GM23338 (cell line): Measurements from ENCODE around the gene CCDC170. TPM values are rescaled to one million over a fixed set of nuclear protein-coding genes. Genes with fewer than 3 reads are reported as not detected.

Experiments used
- ATAC-seq: fragments of 200-7000 bp; cut with Tn5 transposase; 3 replicates; pipeline ENCODE4 v1.9.1; 2020
- DNase-seq: peaks from one replicate; pipeline ENCODE4 v3.0.0-alpha.2; 2015; ENCODE audit warnings: low spot score
- H2AFZ ChIP-seq: fragments of 200-600 bp; sonication (generic); 2 replicates; pipeline ENCODE4 v1.8.0; 2016; ENCODE audit warnings: antibody characterized with exemption, mild to moderate bottlenecking, moderate library complexity
- H3F3A ChIP-seq: fragments of 200-600 bp; sonication (generic); replicated peaks from 2 replicates; pipeline ENCODE4 v1.8.0; 2017; ENCODE audit warnings: antibody characterized with exemption, mixed run types, low read depth
- H3K27ac ChIP-seq: fragments of 200-600 bp; sonication (generic); 2 replicates; pipeline ENCODE4 v1.6.1; 2016; ENCODE audit warnings: low read depth
- H3K27me3 ChIP-seq: fragments of 200-600 bp; sonication (generic); 2 replicates; pipeline ENCODE4 v1.8.0; 2016; ENCODE audit warnings: mild to moderate bottlenecking, mixed run types, moderate library complexity; ENCODE audit not compliant: insufficient read depth
- H3K36me3 ChIP-seq: fragments of 200-600 bp; sonication (generic); 2 replicates; pipeline ENCODE4 v1.8.0; 2016; ENCODE audit warnings: mild to moderate bottlenecking; ENCODE audit not compliant: insufficient read depth
- H3K4me1 ChIP-seq: fragments of 200-600 bp; sonication (generic); 2 replicates; pipeline ENCODE4 v1.8.0; 2016; ENCODE audit warnings: mild to moderate bottlenecking, moderate library complexity; ENCODE audit not compliant: insufficient read depth
- H3K4me2 ChIP-seq: fragments of 200-600 bp; sonication (generic); 2 replicates; pipeline ENCODE4 v1.7.1; 2017; ENCODE audit warnings: mixed run types
- H3K4me3 ChIP-seq: fragments of 200-600 bp; sonication (generic); 2 replicates; pipeline ENCODE4 v1.6.1; 2016; ENCODE audit warnings: mixed run types
- H3K79me2 ChIP-seq: fragments of 200-600 bp; sonication (generic); replicated peaks from 2 replicates; pipeline ENCODE4 v1.8.0; 2017; ENCODE audit warnings: mild to moderate bottlenecking; ENCODE audit not compliant: insufficient read depth
- H3K9me2 ChIP-seq: fragments of 200-600 bp; sonication (generic); 2 replicates; pipeline ENCODE4 v1.8.0; 2017; ENCODE audit not compliant: insufficient read depth
- H4K20me1 ChIP-seq: fragments of 200-600 bp; sonication (generic); replicated peaks from 2 replicates; pipeline ENCODE4 v1.8.0; 2017; ENCODE audit warnings: mild to moderate bottlenecking; ENCODE audit not compliant: insufficient read depth
- H3K27ac Mint-ChIP-seq: 2 replicates; pipeline ENCODE4 v1.8.0; 2020; ENCODE audit warnings: inconsistent platforms, mild to moderate bottlenecking, moderate library complexity, mixed read lengths
- H3K27me3 Mint-ChIP-seq: 3 replicates; pipeline ENCODE4 v1.8.0; 2022; ENCODE audit warnings: low read depth, mild to moderate bottlenecking, moderate library complexity, mixed read lengths, inconsistent platforms; ENCODE audit not compliant: insufficient read depth, poor library complexity
- H3K36me3 Mint-ChIP-seq: 3 replicates; pipeline ENCODE4 v1.8.0; 2021; ENCODE audit warnings: low read depth, mild to moderate bottlenecking, inconsistent platforms, moderate library complexity, mixed read lengths
- H3K4me1 Mint-ChIP-seq: 3 replicates; pipeline ENCODE4 v1.8.0; 2020; ENCODE audit warnings: mild to moderate bottlenecking, inconsistent platforms, mixed read lengths
- H3K4me3 Mint-ChIP-seq: 3 replicates; pipeline ENCODE4 v1.8.0; 2021; ENCODE audit warnings: moderate library complexity, mild to moderate bottlenecking, inconsistent platforms, mixed read lengths
- H3K9me3 Mint-ChIP-seq: 3 replicates; pipeline ENCODE4 v1.8.0; 2020; ENCODE audit warnings: moderate library complexity, mild to moderate bottlenecking, inconsistent platforms, mixed read lengths
- CREB1 ChIP-seq: fragments of 250-450 bp; sonication (Bioruptor Pico); IDR thresholded peaks from 2 replicates; pipeline ENCODE4 v1.5.0; 2020; ENCODE audit warnings: low read depth, mild to moderate bottlenecking, moderate library complexity
- CTCF ChIP-seq, 2 experiments: fragments of 200-600 bp in 1 of 2; sonication (generic) in 1 of 2; conservative IDR thresholded peaks; 2 replicates each; pipeline versions ENCODE4 v1.5.1 to v1.6.1; 2016 to 2017; ENCODE audit warnings: antibody characterized with exemption in 2 of 2, low read depth in 2 of 2, mild to moderate bottlenecking in 2 of 2, moderate library complexity in 1 of 2
- EZH2 ChIP-seq: fragments of 200-600 bp; sonication (generic); IDR thresholded peaks from one replicate; pipeline ENCODE4 v1.8.0; 2017; ENCODE audit warnings: antibody characterized with exemption, mild to moderate bottlenecking, low read depth; ENCODE audit not compliant: unreplicated experiment
- EZH2phosphoT487 ChIP-seq: fragments of 200-600 bp; sonication (generic); IDR thresholded peaks from one replicate; pipeline ENCODE4 v1.8.1; 2018; ENCODE audit warnings: antibody characterized with exemption; ENCODE audit not compliant: unreplicated experiment
- JUNB ChIP-seq: IDR thresholded peaks from one replicate; pipeline ENCODE4 v1.6.1; 2016; ENCODE audit warnings: antibody characterized with exemption; ENCODE audit not compliant: unreplicated experiment
- NANOG ChIP-seq: IDR thresholded peaks from 2 replicates; pipeline ENCODE4 v1.6.1; 2016; ENCODE audit warnings: antibody characterized with exemption, borderline replicate concordance
- POLR2AphosphoS5 ChIP-seq: IDR thresholded peaks from 2 replicates; pipeline ENCODE4 v1.6.1; 2016; ENCODE audit warnings: antibody characterized with exemption, low read depth
- STAT1 ChIP-seq: IDR thresholded peaks from one replicate; pipeline ENCODE4 v1.6.1; 2016; ENCODE audit warnings: antibody characterized with exemption; ENCODE audit not compliant: unreplicated experiment
- ZNF114 ChIP-seq: fragments of 250-450 bp; sonication (Bioruptor Pico); IDR thresholded peaks from 2 replicates; pipeline ENCODE4 v1.5.0; 2020; ENCODE audit warnings: mild to moderate bottlenecking, moderate library complexity
- ZNF331 ChIP-seq: fragments of 250-450 bp; sonication (Bioruptor Pico); IDR thresholded peaks from 2 replicates; pipeline ENCODE4 v1.5.0; 2020; ENCODE audit warnings: low read depth, mild to moderate bottlenecking, moderate library complexity
- polyA plus RNA-seq: library from polyadenylated mRNA; unstranded; fragments of >200 nt; fragmentation: Nextera tagmentation; extraction: Ambion mirVana; gene quantifications from 2 replicates; pipeline ENCODE4 v1.2.1, GENCODE V29; 2016
- total RNA-seq: library from RNA; depleted of rRNA; stranded (reverse); fragments of >200 nt; shearing (Covaris generic); gene quantifications from 2 replicates; pipeline ENCODE4 v1.2.3, GENCODE V29; 2014
- TF ChIP-seq, protein P1 (sequence below): fragments of 250-450 bp; sonication (Bioruptor Pico); IDR thresholded peaks from 2 replicates; pipeline ENCODE4 v1.5.0; 2020; ENCODE audit warnings: mild to moderate bottlenecking, moderate library complexity
- TF ChIP-seq, protein P2 (sequence below): IDR thresholded peaks from 2 replicates; pipeline ENCODE4 v1.6.1; 2016; ENCODE audit warnings: antibody characterized with exemption
- TF ChIP-seq, protein P3 (sequence below): IDR thresholded peaks from one replicate; pipeline ENCODE4 v1.6.1; 2018; ENCODE audit warnings: antibody characterized with exemption; ENCODE audit not compliant: unreplicated experiment

The CCDC170 gene
- total and polyA plus RNA-seq, 2 experiments from 2014 or later = 0.18 TPM; not detected in 1

- Mint-ChIP-seq H3K9me3 (no peaks in the 10 kb centered on the region; the same call in 1 of the 3 replicates), H3K36me3 (peaks cover 5% of the 10 kb centered on the region; the same call in 1 of the 3 replicates), H3K4me3 (no peak overlapping the region), H3K27ac (no peak overlapping the region), H3K27me3 (peaks cover 2% of the 10 kb centered on the region), H3K4me1 (peaks cover 38% of the 10 kb centered on the region)
- no peak for ATAC-seq
- peaks cover 29% of the 10 kb centered on the region for H3K4me1 ChIP-seq
- no peak for DNase-seq
- TF ChIP-seq CTCF (conservative IDR thresholded peaks at IDR 0.05; ENCODE audit: low read depth in 2 of 2) (no peak), ZNF331 (CRISPR knock-in tag) (no peak), POLR2AphosphoS5 (no peak), CREB1 (CRISPR knock-in tag) (no peak), STAT1 (no peak), EZH2 (no peak), NANOG (no peak), JUNB (no peak), ZNF114 (CRISPR knock-in tag) (no peak), EZH2phosphoT487 (no peak)
- TF ChIP-seq, protein P1, sequence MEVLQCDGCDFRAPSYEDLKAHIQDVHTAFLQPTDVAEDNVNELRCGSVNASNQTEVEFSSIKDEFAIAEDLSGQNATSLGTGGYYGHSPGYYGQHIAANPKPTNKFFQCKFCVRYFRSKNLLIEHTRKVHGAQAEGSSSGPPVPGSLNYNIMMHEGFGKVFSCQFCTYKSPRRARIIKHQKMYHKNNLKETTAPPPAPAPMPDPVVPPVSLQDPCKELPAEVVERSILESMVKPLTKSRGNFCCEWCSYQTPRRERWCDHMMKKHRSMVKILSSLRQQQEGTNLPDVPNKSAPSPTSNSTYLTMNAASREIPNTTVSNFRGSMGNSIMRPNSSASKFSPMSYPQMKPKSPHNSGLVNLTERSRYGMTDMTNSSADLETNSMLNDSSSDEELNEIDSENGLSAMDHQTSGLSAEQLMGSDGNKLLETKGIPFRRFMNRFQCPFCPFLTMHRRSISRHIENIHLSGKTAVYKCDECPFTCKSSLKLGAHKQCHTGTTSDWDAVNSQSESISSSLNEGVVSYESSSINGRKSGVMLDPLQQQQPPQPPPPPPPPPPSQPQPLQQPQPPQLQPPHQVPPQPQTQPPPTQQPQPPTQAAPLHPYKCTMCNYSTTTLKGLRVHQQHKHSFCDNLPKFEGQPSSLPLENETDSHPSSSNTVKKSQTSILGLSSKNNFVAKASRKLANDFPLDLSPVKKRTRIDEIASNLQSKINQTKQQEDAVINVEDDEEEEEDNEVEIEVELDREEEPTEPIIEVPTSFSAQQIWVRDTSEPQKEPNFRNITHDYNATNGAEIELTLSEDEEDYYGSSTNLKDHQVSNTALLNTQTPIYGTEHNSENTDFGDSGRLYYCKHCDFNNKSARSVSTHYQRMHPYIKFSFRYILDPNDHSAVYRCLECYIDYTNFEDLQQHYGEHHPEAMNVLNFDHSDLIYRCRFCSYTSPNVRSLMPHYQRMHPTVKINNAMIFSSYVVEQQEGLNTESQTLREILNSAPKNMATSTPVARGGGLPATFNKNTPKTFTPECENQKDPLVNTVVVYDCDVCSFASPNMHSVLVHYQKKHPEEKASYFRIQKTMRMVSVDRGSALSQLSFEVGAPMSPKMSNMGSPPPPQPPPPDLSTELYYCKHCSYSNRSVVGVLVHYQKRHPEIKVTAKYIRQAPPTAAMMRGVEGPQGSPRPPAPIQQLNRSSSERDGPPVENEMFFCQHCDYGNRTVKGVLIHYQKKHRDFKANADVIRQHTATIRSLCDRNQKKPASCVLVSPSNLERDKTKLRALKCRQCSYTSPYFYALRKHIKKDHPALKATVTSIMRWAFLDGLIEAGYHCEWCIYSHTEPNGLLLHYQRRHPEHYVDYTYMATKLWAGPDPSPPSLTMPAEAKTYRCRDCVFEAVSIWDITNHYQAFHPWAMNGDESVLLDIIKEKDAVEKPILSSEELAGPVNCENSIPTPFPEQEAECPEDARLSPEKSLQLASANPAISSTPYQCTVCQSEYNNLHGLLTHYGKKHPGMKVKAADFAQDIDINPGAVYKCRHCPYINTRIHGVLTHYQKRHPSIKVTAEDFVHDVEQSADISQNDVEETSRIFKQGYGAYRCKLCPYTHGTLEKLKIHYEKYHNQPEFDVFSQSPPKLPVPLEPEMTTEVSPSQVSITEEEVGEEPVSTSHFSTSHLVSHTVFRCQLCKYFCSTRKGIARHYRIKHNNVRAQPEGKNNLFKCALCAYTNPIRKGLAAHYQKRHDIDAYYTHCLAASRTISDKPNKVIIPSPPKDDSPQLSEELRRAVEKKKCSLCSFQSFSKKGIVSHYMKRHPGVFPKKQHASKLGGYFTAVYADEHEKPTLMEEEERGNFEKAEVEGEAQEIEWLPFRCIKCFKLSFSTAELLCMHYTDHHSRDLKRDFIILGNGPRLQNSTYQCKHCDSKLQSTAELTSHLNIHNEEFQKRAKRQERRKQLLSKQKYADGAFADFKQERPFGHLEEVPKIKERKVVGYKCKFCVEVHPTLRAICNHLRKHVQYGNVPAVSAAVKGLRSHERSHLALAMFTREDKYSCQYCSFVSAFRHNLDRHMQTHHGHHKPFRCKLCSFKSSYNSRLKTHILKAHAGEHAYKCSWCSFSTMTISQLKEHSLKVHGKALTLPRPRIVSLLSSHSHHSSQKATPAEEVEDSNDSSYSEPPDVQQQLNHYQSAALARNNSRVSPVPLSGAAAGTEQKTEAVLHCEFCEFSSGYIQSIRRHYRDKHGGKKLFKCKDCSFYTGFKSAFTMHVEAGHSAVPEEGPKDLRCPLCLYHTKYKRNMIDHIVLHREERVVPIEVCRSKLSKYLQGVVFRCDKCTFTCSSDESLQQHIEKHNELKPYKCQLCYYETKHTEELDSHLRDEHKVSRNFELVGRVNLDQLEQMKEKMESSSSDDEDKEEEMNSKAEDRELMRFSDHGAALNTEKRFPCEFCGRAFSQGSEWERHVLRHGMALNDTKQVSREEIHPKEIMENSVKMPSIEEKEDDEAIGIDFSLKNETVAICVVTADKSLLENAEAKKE (CRISPR knock-in tag) = no peak
- TF ChIP-seq, protein P2, sequence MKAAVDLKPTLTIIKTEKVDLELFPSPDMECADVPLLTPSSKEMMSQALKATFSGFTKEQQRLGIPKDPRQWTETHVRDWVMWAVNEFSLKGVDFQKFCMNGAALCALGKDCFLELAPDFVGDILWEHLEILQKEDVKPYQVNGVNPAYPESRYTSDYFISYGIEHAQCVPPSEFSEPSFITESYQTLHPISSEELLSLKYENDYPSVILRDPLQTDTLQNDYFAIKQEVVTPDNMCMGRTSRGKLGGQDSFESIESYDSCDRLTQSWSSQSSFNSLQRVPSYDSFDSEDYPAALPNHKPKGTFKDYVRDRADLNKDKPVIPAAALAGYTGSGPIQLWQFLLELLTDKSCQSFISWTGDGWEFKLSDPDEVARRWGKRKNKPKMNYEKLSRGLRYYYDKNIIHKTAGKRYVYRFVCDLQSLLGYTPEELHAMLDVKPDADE = no peak
- TF ChIP-seq, protein P3, sequence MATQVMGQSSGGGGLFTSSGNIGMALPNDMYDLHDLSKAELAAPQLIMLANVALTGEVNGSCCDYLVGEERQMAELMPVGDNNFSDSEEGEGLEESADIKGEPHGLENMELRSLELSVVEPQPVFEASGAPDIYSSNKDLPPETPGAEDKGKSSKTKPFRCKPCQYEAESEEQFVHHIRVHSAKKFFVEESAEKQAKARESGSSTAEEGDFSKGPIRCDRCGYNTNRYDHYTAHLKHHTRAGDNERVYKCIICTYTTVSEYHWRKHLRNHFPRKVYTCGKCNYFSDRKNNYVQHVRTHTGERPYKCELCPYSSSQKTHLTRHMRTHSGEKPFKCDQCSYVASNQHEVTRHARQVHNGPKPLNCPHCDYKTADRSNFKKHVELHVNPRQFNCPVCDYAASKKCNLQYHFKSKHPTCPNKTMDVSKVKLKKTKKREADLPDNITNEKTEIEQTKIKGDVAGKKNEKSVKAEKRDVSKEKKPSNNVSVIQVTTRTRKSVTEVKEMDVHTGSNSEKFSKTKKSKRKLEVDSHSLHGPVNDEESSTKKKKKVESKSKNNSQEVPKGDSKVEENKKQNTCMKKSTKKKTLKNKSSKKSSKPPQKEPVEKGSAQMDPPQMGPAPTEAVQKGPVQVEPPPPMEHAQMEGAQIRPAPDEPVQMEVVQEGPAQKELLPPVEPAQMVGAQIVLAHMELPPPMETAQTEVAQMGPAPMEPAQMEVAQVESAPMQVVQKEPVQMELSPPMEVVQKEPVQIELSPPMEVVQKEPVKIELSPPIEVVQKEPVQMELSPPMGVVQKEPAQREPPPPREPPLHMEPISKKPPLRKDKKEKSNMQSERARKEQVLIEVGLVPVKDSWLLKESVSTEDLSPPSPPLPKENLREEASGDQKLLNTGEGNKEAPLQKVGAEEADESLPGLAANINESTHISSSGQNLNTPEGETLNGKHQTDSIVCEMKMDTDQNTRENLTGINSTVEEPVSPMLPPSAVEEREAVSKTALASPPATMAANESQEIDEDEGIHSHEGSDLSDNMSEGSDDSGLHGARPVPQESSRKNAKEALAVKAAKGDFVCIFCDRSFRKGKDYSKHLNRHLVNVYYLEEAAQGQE = no peak
- no peak overlapping the region for H3K4me3 ChIP-seq
- no peaks in the 10 kb centered on the region for H4K20me1 ChIP-seq
- no peak overlapping the region for H3K27ac ChIP-seq
- H3K27me3 ChIP-seq = no peaks in the 10 kb centered on the region
- peak overlapping the region; percentile 6; the same call in 1 of the 2 replicates for H2AFZ ChIP-seq
- no peak overlapping the region for H3K4me2 ChIP-seq
- peaks cover 9% of the 10 kb centered on the region for H3K9me2 ChIP-seq
- no peaks in the 10 kb centered on the region for H3F3A ChIP-seq
- H3K36me3 ChIP-seq = no peaks in the 10 kb centered on the region
- H3K79me2 ChIP-seq = no peaks in the 10 kb centered on the region
These were observed 123.7 kb downstream of the CCDC170 start for GRCh38 chr6:151617539-151617938.
